GM18520 (cell line): ENCODE measurements around the gene NOTCH4.
"Not testable (repeated sequence)": the region's sequence is repeated elsewhere in the genome, so short reads cannot be mapped to it uniquely, and the experiment has no call there.

Experiments
- ATAC-seq: cut with Tn5 transposase; IDR thresholded peaks from one replicate; pipeline ENCODE4 v1.9.1; 2021; ENCODE audit not compliant: unreplicated experiment

Gene NOTCH4

DNA sequence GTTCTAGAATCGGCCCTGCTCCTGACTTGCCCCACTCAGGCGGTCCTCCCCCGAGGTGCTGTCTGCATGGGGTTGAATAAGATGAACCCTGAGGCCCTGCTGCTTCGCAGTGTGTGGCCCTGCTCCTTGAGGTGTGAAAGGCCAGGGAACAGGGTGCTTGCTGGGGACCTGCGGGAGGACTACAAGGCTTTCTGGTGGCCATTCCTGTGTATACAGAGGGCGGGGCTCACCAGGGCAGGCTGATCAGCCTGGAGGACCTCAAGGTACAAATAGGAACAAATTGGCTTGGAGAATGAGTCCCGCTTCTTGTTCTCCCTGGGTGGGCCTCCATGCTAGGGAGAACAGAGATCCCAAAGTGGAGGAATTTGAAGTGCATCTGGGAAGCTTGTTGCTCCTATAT lies 5.7 kb downstream of the NOTCH4 start:
- no peak for ATAC-seq

DNA sequence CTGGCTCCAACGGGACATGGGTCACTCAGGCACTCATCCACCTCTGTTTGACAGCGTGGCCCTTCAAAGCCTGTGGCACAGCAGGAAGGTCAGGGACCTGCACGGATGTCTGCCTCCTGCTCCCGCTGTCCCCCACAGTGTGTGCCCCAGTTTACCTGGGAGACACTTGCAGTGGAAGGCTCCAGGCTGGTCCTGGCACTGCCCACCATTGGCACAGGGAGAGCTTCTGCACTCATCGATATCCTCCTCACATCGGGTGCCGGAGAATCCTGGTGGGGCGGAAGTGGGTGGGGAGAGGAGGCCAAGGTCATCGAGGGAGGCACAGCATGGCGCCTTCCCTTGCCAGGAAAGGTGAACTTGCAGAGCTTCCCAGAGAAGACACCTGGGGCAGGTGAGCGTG lies 6.9 kb downstream of the NOTCH4 start:
- no peak for ATAC-seq

DNA sequence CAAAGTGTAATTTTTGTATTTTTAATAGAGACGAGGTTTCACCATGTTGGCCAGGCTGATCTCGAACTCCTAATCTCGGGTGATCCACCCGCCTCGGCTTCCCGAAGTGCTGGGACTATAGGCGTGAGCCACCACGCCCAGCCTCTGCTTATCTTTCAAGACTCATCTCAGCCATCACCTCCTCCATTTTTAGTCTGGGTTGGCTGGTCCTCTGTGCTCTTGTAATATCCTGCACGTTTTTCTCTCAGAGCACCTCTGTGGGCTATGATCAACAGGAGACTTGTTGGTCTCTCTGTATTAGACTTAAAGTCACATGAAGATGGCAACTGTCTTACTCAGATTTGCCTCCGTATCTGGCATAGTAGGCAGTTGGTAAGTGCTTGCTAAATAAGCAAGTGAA lies 7.6 kb downstream of the NOTCH4 start:
- ATAC-seq: no peak

DNA sequence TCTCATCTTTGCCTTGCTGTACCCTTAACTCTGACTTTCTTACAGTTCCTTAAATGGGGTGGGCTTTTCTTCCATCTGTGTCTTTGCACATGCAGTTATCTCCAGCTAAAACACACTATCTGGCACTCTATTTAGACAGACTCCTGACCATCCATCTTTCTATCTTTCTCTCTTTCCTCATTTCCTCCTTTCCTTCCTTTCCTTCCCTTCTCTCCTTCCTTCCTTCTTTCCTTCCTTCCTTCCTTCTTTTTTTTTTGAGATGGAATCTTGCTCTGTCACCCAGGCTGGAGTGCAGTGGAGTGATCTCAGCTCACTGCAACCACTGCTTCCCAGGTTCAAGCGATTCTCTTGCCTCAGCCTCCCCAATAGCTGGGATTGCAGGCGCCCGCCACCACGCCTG lies 8.2 kb downstream of the NOTCH4 start:
- no peak for ATAC-seq

DNA sequence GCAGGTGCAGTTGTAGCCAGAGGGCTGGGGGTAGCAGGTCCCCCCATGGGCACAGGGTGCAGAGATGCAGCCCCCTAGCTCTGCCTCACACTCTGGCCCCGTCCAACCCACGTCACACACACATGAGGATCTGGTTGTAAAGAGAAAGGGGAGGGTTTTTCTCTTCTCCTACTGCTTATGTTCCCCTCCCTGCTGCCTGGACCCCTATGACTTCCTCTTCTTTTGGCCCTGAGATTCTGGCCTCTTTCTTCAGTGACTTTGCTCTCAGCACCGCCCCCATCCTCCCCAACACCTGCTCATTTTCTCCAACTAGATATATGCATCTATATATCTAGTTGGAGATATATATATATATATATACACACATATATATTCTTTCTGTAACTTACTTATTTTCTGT lies 9.7 kb downstream of the NOTCH4 start:
- no peak for ATAC-seq

DNA sequence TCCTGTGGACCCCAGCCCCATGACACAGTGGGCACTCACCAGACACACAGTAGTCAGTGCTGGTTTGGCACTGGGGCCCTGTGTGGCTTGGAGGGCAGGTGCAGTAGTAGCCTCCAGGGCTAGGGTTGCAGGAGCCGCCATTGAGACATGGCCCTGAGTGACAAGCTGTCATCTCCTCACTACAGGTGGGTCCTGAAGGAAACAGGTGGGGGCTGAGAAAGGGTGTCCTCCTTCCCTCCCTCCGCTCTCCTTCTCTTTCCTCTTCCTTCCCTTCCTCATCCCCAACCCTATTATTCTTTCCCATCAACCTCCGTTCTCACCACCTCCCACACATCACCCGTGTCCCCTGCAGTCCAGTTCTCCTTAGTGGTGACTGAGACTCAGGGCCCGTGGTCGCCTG lies 10.2 kb downstream of the NOTCH4 start:
- ATAC-seq: no peak

DNA sequence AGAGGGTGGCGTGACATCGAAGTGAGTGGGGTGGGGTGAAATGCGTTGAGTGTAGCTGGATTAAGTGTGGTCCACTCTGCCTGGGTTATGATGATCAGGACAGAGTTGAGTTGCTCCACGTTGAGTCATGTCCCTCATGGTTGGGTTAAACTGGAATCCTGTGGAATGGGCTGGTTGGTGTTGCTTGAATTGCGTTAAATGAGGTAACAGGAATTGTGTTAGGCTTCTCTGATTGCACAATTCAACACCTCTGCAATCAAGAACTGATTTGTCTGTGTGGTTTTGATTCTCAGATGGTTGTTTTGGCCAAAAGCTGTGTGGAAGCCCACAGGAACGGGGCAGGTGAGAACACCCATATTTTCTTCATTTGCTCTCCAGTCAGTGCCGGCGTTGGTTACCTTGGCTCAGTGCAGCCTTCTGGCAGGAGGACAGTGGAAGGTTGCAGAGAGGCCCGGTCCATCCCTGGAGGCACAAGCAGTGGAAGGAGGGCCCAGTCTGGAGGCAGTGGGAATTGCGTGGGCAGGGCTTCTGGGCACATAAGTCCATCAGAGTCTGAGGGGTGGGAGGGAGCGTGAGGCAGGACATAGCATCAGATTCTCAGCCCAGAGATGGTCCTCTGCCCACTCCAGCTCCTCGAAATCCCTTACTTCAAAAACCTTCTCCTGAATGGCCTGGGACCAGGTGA lies 11.6 kb downstream of the NOTCH4 start:
- ATAC-seq: no peak

DNA sequence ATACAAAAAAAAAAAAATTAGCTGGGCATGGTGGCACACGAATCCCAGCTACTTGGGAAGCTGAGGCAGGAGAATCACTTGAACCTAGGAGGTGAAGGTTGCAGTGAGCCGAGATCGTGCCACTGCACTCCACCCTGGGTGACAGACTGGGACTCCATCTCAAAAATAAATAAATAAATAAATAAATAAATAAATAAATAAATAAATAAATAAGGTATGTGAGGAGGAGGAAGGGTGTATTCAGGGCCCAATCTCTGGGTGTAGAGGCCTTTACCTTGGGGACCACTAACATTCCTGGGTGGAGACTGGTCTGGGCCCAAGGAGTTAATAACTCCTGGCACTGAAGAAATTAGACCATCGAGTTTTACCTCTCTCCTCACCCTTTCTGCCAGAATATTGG lies 12.4 kb downstream of the NOTCH4 start:
- not testable (repeated sequence) for ATAC-seq

DNA sequence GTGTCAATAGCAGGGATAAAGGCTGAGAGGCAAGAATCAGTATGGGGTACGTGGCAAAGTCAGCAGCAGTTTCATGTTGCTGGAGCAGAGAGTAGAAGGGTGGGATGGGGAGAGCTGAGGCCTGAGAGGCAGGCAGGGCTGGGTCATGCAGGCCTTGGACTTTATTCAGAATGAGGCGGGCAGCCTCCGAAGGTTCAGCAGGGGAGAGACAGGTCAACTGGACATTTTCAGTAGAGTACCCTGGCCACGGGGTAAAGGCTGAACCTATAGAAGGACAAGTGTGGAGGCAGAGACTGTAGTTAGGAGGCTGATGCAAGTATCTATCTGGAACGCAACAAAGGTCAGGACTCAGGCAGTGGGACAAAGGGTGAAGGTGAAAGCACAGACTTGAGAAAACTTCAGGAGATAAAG lies 13.7 kb downstream of the NOTCH4 start:
- ATAC-seq: no peak

DNA sequence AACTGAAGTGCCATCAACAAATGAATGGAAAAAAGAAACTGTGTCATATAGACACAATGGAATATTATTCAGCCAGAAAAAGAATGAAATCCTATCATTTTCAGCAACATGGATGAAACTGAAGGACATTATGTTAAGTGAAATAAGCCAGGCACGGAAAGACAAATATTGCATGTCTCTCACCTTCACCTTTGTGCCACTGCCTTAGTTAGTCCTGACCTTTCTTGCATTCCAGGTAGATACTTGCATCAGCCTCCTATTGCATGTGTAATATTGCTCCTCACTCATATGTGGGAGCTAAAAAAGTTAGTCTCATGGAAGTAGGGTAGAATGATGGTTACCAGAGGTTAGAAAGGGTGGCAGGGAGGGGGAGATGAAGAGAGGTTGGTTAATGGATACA lies 14.9 kb downstream of the NOTCH4 start:
- ATAC-seq: no peak

DNA sequence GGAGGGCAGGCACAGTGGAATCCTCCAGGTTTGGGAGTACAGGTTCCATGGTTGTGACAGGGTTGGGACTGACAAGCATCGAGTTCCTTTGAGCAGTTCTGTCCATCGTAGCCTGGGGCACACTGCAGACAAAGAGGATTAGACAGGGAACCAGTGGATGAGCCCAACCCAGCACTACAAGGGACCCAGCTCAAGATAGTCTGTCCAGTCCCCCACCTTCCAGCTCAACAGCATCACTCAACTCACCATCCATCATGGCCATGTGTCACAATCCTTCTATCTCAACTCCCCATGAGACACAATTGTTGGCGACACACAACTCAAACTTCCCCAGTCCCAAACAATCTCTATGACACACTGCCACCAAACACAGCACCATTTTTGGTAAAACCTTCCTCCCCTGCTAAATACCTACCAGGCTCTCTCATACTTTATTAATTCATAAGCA lies 19.6 kb downstream of the NOTCH4 start:
- ATAC-seq: no peak

DNA sequence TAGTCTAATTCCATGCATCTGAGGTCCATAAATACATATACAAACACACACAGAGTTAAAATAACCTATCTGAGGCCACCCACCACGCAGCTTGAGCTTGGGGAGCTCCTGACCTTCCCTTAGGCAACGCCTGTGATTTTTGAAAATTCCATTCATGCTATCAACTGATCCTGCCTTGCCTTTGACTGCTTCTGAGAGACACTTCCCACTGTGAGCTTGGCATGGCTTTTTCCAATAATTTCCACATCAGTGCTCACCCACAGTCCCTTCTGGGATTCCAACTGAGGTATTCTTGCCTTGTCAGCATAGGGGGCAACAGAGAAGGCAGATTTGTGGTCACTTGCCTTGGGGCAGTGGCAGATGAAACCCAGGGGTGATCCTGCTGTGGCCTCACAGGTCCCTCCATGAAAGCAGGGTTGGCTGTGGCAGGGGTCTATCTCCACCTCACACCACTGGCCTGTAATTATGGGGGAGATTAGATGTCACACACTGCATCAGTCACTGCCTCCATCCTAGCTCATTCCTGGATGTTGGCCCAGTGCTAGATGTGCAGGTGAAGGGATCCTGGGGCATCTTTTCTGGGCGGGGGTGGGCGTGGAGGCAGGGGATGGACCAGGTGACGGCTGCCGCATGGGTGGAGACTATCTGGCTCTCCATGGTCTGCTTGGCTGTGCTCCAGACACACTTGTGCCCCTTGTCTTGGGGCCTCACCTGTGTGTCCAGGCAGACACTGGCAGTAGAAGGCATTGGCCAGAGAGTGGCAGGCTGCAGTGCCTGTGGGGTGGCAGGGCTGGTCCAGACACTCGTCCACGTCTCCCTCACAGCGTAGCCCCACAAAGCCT lies 20.2 kb downstream of the NOTCH4 start:
- ATAC-seq: no peak

DNA sequence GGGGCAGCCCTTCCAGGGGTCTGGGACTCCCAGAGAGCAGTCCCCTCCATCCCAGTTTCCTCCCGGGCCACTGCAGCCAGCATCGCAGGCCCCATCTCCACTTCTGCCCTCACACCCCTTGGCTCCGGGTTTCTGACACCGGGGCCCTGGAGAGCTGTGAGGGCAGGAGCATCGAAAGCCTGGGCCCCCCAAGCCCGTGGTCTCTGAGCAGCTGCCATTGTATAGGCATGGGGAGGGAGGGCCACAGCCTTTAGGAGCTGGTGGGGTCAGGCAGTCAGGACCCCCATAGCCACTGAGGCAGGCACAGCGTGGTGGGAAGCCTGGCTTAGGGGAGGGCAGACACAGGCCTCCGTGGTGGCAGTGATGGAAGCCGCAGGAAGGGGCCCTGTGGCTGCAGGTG lies 21.7 kb downstream of the NOTCH4 start:
- ATAC-seq: no peak

DNA sequence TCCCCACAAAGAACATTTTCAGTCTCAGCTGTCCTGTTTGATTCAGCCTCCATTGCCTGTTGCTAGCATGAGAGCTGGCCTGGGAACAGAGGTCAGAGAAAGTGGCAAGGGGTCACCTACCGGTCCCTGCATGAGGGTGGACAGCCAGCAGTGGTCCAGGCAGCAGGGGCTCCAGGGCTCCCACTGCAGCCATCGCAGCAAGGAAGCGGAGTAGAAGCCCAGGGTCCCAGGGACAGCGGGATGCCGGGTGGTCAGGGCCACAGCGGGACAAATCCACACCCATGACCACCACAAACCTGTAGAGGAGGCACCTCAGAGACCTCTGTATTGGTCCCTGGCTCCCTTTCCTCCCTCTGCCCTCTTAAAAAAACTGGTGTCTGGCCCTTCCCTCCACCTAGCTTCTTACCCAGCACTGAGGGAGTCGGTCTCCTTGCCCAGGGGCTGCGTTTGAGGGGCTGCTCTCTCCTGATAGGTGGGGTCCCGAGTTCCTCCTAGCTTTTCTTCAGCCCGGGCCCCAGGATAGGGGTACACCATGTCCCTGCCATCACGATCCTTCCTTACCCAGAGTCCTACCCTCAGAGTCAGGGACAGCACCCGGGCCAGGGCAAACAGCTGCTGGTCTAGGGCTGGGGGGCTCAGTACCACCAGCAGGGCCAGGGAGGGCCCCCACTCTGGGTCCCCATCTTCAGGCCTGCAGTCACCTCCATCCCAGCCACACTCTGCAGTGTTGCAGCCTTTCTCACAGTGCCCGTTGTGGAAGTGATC lies 23.0 kb downstream of the NOTCH4 start:
- ATAC-seq: no peak

DNA sequence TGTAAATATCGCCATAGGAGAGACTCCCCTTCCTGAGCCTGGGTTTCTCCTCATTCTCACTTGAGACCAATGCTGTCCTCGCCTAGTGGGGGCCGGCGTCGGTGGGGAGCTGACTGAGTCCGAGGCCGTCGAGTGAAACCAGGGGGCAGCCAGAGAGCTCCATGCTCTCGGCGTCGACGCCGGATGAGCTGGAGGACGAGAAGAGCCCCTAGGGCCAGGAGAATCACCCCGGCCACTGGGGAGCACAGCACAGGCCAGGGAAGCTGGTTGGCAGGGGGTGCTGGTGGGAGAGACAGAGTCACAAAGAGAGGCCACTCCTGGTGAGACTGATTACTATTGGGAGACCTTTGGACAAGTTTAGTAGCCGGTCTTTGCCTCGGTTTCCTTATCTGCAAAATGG lies 25.0 kb downstream of the NOTCH4 start:
- ATAC-seq: no peak

DNA sequence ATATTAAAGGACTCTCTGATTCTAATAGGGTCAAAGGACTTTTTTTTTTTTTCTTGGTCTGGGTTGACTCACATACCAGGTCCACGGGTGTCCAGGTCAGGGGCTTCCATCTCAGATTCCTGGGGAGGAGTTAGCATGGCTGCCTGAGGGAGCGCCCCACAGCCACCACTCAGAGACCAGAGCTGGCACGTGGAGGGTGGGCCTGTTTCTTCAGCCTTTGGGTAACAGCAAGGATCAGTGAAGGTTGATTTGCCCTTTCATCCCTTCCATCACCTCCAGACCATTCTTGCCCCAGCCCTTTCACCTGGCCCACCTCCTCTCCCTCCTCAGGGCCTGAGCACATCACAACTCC lies 25.5 kb downstream of the NOTCH4 start:
- no peak for ATAC-seq

DNA sequence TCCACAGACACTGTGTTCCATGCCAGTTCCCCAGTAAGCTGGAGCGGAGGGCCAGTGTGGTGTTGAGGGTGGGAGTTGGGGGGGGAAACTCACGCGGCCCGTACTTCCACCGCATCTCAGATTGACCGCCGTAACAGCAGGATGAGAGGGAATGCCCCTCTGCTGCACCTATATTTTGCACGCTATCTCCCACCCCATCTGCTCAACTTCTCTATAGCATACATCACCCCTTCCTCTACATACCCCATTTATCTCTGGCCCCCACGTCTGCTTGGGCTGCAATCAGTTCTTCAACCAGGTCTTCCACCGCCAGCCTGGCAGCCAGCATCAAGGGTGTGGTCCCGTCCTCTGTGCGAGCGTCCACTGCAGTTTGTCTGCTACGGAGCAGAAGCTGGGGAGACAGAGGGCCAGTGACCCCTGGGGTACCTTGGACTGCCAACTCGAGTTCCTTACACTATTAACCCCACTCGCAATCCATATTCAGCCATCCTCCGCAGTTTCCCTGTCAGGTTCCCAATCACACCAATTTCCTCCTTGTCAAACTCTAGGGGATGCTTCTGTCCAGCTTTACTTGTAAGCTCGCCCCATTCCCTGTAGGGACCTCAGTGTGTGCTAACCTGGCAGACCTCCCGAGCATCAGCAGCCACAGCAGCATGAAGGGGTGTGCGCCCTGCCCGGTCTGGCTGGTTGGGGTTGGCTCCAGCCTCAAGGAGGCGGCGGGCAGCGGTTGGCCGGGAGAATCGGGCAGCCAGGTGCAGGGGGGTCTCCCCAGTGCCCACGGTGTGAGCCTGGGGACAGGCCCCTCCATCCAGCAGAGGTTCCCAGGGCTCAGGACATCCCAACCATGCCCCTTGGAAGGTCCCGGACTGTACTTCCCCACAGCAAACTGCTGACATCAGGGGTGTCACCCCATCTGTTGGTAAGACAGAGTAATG lies 26.9 kb downstream of the NOTCH4 start:
- ATAC-seq: no peak

DNA sequence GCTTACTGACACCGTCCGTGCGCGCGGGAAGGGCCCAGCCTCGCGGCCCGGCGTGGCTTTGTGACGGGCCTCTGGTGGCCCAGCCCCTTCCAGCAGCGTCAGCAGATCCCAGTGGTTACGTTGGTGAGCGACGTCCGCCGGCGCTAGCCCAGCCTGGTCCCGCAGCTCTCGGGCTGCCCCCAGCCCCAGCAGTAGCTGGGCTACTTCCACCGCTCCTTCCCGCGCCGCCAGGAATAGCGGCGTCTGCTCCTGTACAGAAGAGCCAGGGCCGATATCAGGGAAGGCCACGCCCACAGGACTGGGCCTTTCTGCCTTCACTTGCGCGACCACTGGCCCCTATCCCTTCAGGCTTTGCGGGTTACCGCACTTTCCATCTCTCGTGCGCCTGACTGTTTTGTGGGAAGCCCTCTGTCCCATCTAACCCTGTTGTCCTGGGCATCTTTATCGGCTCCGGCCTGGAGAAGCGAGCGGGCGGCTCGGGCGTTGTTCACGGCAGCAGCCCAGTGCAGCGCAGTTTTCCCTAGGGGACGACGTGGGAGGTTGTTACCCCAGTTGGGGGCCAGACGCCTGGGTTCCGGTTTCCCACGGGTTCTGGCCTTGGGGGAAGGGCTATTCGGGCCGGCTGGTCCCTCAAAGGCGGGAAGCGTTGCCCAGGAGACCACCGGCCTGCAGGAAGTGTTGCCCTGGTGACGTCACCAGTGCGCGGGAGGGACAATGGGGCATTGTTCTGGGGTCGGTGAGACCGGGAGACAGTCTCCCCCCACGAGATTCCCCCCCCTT lies 27.8 kb downstream of the NOTCH4 start:
- ATAC-seq: peak; percentile 77

DNA sequence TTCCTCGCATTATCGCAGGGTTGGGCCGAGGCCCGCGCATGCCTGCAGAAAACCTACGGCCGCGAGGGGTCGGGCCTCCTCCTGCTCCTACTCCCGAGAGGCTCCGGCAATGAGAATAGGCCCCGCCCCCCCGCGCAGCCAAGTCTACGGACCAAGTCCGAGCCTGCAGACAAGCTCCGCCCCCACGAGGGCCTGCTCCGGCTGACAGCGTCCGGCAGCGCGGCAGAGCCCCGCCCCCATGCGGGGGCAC lies 28.3 kb downstream of the NOTCH4 start:
- peak; percentile 77 for ATAC-seq
